Heart left ventricle (tissue), 13 donors: ENCODE data around the gene MAN2A1.

Experiments used
- POLR2A ChIP-seq, 2 donors: fragments of 450-650 bp; IDR thresholded peaks; one replicate each; pipeline ENCODE4 v1.6.1; 2017; ENCODE audit warnings: antibody characterized with exemption in 2 of 2, mild to moderate bottlenecking in 2 of 2, moderate library complexity in 2 of 2
- TF ChIP-seq, protein P1 (sequence below), 12 donors: fragments of 200-600 bp; sonication (generic) in 4 of 12; IDR thresholded peaks; one replicate each; pipeline versions ENCODE4 v1.5.0 to v1.8.0; 2018 to 2022; ENCODE audit warnings: antibody characterized with exemption in 12 of 12, mild to moderate bottlenecking in 5 of 12
- donor health status: ischemic (EF 13 %, LVEDD 7.1; RV severe dilation, severe dysfunction).
- donor health status: DM: no; HTN: yes; CAD: no.
- donor health status: DM: no; HTN: no; CAD: no.
- donor health status: ischemic (EF 25% LVEDD 6.9; RV normal size, moderate dysfunction).
- donor health status: ischemic (EF 25% LVEDD 5.7; RV mildly dilated, moderate dysfunction).
- donor health status: ischemic (EF 35%, LVEDD 5.7; RV mildly dilated, moderate dysfunction).
- donor health status: nonischemic (EF 11% LVEDD 7.7; RV severe dilation, severe dysfunction).
- donor health status: DM: yes; HTN: yes; CAD: no.
- donor health status: PGD.
- donor health status: ischemic (EF 29% LVEDD 5.4; RV normal size, mild dysfunction).
- donor health status: nonischemic (EF 23%, LVEDD 6.1; RV moderate dilation, normal function).

DNA sequence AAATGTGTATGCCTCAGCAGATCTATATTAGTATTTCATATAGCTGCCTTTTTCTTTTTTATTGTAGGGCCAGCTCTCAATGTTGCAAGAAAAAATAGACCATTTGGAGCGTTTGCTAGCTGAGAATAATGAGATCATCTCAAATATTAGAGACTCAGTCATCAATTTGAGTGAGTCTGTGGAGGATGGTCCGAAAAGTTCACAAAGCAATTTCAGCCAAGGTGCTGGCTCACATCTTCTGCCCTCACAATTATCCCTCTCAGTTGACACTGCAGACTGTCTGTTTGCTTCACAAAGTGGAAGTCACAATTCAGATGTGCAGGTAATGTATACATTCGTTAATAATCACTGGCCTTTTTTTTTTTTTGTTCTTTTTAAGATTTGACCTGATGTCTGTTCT is 23.7 kb downstream of the MAN2A1 start:
- TF ChIP-seq, protein P1, sequence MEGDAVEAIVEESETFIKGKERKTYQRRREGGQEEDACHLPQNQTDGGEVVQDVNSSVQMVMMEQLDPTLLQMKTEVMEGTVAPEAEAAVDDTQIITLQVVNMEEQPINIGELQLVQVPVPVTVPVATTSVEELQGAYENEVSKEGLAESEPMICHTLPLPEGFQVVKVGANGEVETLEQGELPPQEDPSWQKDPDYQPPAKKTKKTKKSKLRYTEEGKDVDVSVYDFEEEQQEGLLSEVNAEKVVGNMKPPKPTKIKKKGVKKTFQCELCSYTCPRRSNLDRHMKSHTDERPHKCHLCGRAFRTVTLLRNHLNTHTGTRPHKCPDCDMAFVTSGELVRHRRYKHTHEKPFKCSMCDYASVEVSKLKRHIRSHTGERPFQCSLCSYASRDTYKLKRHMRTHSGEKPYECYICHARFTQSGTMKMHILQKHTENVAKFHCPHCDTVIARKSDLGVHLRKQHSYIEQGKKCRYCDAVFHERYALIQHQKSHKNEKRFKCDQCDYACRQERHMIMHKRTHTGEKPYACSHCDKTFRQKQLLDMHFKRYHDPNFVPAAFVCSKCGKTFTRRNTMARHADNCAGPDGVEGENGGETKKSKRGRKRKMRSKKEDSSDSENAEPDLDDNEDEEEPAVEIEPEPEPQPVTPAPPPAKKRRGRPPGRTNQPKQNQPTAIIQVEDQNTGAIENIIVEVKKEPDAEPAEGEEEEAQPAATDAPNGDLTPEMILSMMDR (IDR thresholded peaks at IDR 0.05) = no peak
- TF ChIP-seq POLR2A (IDR thresholded peaks at IDR 0.05) = no peak
